IPS-20b (cell line): ENCODE data around the gene SENP7.

Experiments
- H3K27ac ChIP-seq: one replicate; pipeline ENCODE4 v1.5.1; 2013; ENCODE audit warnings: low read length
- H3K27me3 ChIP-seq: 2 replicates; pipeline ENCODE4 v1.6.1; 2013; ENCODE audit warnings: mild to moderate bottlenecking, low read length, inconsistent platforms; ENCODE audit not compliant: insufficient read depth
- H3K36me3 ChIP-seq: 2 replicates; pipeline ENCODE4 v1.6.1; 2013; ENCODE audit warnings: low read depth, mild to moderate bottlenecking, inconsistent platforms, low read length, moderate library complexity; ENCODE audit not compliant: insufficient read depth
- H3K4me1 ChIP-seq: 2 replicates; pipeline ENCODE4 v1.6.1; 2013; ENCODE audit warnings: mild to moderate bottlenecking, control low read depth, inconsistent platforms, low read length, moderate library complexity; ENCODE audit not compliant: insufficient read depth
- H3K4me3 ChIP-seq: 2 replicates; pipeline ENCODE4 v1.5.1; 2013; ENCODE audit warnings: mild to moderate bottlenecking, low read length, inconsistent platforms
- H3K9ac ChIP-seq: 2 replicates; pipeline ENCODE4 v1.6.1; 2013; ENCODE audit warnings: low read depth, mild to moderate bottlenecking, inconsistent platforms, low read length, moderate library complexity
- H3K9me3 ChIP-seq: 2 replicates; pipeline ENCODE4 v1.6.1; 2013; ENCODE audit warnings: mild to moderate bottlenecking, low read depth, low read length, inconsistent platforms; ENCODE audit not compliant: insufficient read depth

Gene SENP7

GRCh38 chr3:101423984-101424888 is 88.8 kb downstream of the SENP7 start:
- Histone ChIP-seq H3K9me3 (peaks cover 6% of the 10 kb centered on the region), H3K4me3 (no peak overlapping the region), H3K4me1 (no peaks in the 10 kb centered on the region), H3K27me3 (no peaks in the 10 kb centered on the region), H3K27ac (no peak overlapping the region), H3K9ac (no peak overlapping the region), H3K36me3 (no peaks in the 10 kb centered on the region)

GRCh38 chr3:101418851-101419250 is 94.2 kb downstream of the SENP7 start:
- Histone ChIP-seq H3K36me3 (no peaks in the 10 kb centered on the region), H3K27me3 (no peaks in the 10 kb centered on the region), H3K4me3 (no peak overlapping the region), H3K9ac (no peak overlapping the region), H3K9me3 (peaks cover 6% of the 10 kb centered on the region), H3K4me1 (no peaks in the 10 kb centered on the region), H3K27ac (no peak overlapping the region)

- H3K27ac ChIP-seq: no peak overlapping the region
Observed at GRCh38 chr3:101414121-101414520, 98.9 kb downstream of the SENP7 start.

GRCh38 chr3:101413656-101414055 is 99.4 kb downstream of the SENP7 start:
- Histone ChIP-seq H3K27ac (no peak overlapping the region), H3K9ac (no peak overlapping the region), H3K4me3 (no peak overlapping the region), H3K27me3 (no peaks in the 10 kb centered on the region), H3K9me3 (no peaks in the 10 kb centered on the region), H3K36me3 (no peaks in the 10 kb centered on the region), H3K4me1 (no peaks in the 10 kb centered on the region)

More at GRCh38 chr3:101414121-101414520, 98.9 kb downstream of the SENP7 start:
- no peaks in the 10 kb centered on the region for H3K27me3 ChIP-seq
- H3K4me3 ChIP-seq: no peak overlapping the region
- no peak overlapping the region for H3K9ac ChIP-seq
- no peaks in the 10 kb centered on the region for H3K4me1 ChIP-seq
- no peaks in the 10 kb centered on the region for H3K9me3 ChIP-seq
- H3K36me3 ChIP-seq: no peaks in the 10 kb centered on the region

DNA sequence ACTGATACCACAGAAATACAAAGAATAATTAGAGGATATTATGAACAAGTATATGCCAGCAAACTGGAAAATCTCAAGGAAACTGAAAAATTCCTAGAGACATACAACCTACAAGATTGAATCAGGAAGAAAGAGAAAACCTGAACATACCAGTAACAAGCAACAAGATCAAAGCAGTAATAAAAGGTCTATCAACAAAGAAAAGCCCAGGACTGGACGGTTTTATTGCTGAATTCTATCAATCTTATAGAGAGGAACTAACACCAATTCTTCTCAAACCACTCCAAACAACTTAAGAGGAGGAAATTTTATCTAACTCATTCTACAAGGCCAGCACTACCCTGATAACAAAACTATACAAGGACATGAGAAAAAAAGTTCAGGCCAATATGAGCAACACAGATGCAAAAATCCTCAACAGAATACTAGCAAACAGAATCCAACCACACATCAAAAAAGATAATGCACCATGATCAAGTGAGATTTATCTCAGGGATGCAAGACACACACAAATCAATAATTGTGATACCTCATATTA is 121.5 kb downstream of the SENP7 start:
- H3K27ac ChIP-seq: no peak overlapping the region
- H3K36me3 ChIP-seq: no peaks in the 10 kb centered on the region
- H3K4me1 ChIP-seq: no peaks in the 10 kb centered on the region
- no peaks in the 10 kb centered on the region for H3K27me3 ChIP-seq
- H3K9ac ChIP-seq: no peak overlapping the region
- peaks cover 4% of the 10 kb centered on the region; the same call in 1 of the 2 replicates for H3K9me3 ChIP-seq
- H3K4me3 ChIP-seq: no peak overlapping the region

- Histone ChIP-seq H3K27me3 (no peaks in the 10 kb centered on the region), H3K9me3 (peaks cover 4% of the 10 kb centered on the region; the same call in 1 of the 2 replicates), H3K4me1 (no peaks in the 10 kb centered on the region), H3K4me3 (no peak overlapping the region), H3K36me3 (no peaks in the 10 kb centered on the region), H3K27ac (no peak overlapping the region), H3K9ac (no peak overlapping the region)
Observed at GRCh38 chr3:101388706-101389105, 124.3 kb downstream of the SENP7 start.

- Histone ChIP-seq H3K4me1 (0 out of 2 replicates have a peak, but pooled peaks cover 3% of the 10 kb centered on the region), H3K9me3 (no peaks in the 10 kb centered on the region; the same call in 1 of the 2 replicates), H3K9ac (no peak overlapping the region), H3K4me3 (no peak overlapping the region), H3K27ac (no peak overlapping the region), H3K36me3 (no peaks in the 10 kb centered on the region), H3K27me3 (no peaks in the 10 kb centered on the region)
Observed at GRCh38 chr3:101387351-101387750, 125.7 kb downstream of the SENP7 start.

DNA sequence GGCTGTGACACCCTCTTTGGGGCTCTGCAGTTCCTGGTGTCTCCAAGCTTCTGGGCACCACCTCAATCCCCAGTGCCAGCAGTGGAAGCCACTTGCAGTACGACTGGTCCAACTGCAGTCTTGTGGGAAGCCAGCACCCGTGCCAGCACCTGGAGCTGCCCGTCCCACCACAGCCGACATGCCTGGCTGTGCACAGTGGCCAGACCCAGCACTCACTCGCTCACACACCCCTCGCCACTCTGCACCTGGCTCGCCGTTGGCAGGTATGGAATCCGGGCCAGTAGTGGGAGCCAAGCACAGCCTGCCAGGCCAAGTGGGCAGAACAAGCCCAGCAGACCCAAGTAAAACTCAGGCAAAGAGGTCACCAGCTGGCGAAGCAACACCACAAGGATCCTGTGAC is 128.6 kb downstream of the SENP7 start:
- Histone ChIP-seq H3K9ac (no peak overlapping the region), H3K4me1 (0 out of 2 replicates have a peak, but pooled peaks cover 3% of the 10 kb centered on the region), H3K36me3 (no peaks in the 10 kb centered on the region), H3K27ac (no peak overlapping the region), H3K27me3 (no peaks in the 10 kb centered on the region), H3K9me3 (no peaks in the 10 kb centered on the region; the same call in 1 of the 2 replicates), H3K4me3 (no peak overlapping the region)

- Histone ChIP-seq H3K9me3 (no peaks in the 10 kb centered on the region), H3K27me3 (no peaks in the 10 kb centered on the region), H3K4me3 (no peak overlapping the region), H3K4me1 (0 out of 2 replicates have a peak, but pooled peaks cover 3% of the 10 kb centered on the region), H3K36me3 (no peaks in the 10 kb centered on the region), H3K9ac (no peak overlapping the region), H3K27ac (no peak overlapping the region)
Observed at GRCh38 chr3:101383656-101384055, 129.4 kb downstream of the SENP7 start.

- Histone ChIP-seq H3K9me3 (no peaks in the 10 kb centered on the region), H3K4me3 (no peak overlapping the region), H3K9ac (no peak overlapping the region), H3K36me3 (no peaks in the 10 kb centered on the region), H3K27me3 (no peaks in the 10 kb centered on the region), H3K4me1 (0 out of 2 replicates have a peak, but pooled peaks cover 3% of the 10 kb centered on the region), H3K27ac (no peak overlapping the region)
Observed at GRCh38 chr3:101383156-101383575, 129.8 kb downstream of the SENP7 start.

DNA sequence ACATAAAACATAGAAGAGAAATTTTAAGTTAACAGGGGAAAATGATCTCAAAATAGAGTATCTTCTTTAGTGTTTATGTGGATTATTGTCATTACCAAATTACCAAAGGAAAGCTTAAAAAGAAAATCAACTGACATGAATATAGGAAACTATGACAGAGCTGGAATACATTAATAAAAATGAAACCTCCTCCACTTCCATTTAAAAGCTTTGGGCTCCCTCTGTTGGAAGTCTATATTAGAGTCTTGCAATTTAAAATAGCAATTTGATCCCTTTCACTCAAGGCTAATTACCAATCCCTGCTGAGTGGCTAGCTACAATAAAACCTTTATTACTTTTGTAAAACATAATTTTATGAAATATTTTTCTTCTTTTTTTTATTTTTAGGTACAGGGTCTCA is 131.2 kb downstream of the SENP7 start:
- no peak overlapping the region for H3K9ac ChIP-seq
- no peaks in the 10 kb centered on the region for H3K36me3 ChIP-seq
- no peaks in the 10 kb centered on the region for H3K9me3 ChIP-seq
- no peak overlapping the region for H3K27ac ChIP-seq
- H3K4me3 ChIP-seq: no peak overlapping the region
- peaks cover 7% of the 10 kb centered on the region; the same call in 1 of the 2 replicates for H3K4me1 ChIP-seq
- H3K27me3 ChIP-seq: no peaks in the 10 kb centered on the region
